ENCODE data around the gene PNPLA7. TPM values are rescaled to one million over a fixed set of nuclear protein-coding genes. Genes with fewer than 3 reads are reported as not detected.

The PNPLA7 gene
- total RNA-seq, 1 experiment from 2014 or later = 3.9 TPM

DNA sequence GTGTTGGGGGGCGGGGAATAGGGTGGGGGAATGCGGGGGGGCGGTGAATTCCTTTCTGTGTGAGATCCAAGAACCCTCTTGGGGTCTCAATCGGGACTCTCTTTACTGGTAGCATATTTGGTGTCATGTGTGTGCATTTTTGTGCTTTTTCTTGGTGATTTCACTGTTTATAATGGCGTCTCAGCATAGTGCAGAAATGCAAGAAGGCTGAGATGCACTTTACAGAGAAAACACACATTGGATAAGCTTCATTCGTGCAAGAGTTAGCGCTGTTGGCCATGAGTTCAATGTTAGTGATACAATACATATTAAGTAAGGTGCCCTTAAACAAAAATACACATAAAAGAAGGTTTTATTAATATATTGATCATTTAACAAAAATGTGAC, 108.3 kb downstream of the PNPLA7 start:
- Histone ChIP-seq H3K27ac (ENCODE audit: low read length) (no peak overlapping the region), H3K4me3 (ENCODE audit: low read depth in 2 of 2, low read length in 2 of 2) (peak overlapping the region; percentile 13 to 33; a peak in 3 of 4 replicates), H3K36me3 (ENCODE audit: control insufficient read depth, insufficient read depth, low read length) (no peaks in the 10 kb centered on the region), H3K4me1 (ENCODE audit: control insufficient read depth, insufficient read depth, low read length) (peaks cover 9% of the 10 kb centered on the region), H3K9me3 (ENCODE audit: control insufficient read depth, insufficient read depth, low read depth, low read length) (no peaks in the 10 kb centered on the region), H3K27me3 (ENCODE audit: control insufficient read depth, insufficient read depth, low read length) (no peaks in the 10 kb centered on the region)
- TF ChIP-seq POLR2AphosphoS5 (IDR thresholded peaks at IDR 0.05; ENCODE audit: low read depth, low read length) = no peak
- TF ChIP-seq TCF7L2 (IDR thresholded peaks at IDR 0.05; ENCODE audit: low read depth, low read length) = no peak
- TF ChIP-seq SIN3A (IDR thresholded peaks at IDR 0.05; ENCODE audit: borderline replicate concordance, insufficient read depth, low read depth, low read length) = no peak
- TF ChIP-seq, protein P1, sequence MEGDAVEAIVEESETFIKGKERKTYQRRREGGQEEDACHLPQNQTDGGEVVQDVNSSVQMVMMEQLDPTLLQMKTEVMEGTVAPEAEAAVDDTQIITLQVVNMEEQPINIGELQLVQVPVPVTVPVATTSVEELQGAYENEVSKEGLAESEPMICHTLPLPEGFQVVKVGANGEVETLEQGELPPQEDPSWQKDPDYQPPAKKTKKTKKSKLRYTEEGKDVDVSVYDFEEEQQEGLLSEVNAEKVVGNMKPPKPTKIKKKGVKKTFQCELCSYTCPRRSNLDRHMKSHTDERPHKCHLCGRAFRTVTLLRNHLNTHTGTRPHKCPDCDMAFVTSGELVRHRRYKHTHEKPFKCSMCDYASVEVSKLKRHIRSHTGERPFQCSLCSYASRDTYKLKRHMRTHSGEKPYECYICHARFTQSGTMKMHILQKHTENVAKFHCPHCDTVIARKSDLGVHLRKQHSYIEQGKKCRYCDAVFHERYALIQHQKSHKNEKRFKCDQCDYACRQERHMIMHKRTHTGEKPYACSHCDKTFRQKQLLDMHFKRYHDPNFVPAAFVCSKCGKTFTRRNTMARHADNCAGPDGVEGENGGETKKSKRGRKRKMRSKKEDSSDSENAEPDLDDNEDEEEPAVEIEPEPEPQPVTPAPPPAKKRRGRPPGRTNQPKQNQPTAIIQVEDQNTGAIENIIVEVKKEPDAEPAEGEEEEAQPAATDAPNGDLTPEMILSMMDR (IDR thresholded peaks at IDR 0.05) = no peak
- TF ChIP-seq, protein P2, sequence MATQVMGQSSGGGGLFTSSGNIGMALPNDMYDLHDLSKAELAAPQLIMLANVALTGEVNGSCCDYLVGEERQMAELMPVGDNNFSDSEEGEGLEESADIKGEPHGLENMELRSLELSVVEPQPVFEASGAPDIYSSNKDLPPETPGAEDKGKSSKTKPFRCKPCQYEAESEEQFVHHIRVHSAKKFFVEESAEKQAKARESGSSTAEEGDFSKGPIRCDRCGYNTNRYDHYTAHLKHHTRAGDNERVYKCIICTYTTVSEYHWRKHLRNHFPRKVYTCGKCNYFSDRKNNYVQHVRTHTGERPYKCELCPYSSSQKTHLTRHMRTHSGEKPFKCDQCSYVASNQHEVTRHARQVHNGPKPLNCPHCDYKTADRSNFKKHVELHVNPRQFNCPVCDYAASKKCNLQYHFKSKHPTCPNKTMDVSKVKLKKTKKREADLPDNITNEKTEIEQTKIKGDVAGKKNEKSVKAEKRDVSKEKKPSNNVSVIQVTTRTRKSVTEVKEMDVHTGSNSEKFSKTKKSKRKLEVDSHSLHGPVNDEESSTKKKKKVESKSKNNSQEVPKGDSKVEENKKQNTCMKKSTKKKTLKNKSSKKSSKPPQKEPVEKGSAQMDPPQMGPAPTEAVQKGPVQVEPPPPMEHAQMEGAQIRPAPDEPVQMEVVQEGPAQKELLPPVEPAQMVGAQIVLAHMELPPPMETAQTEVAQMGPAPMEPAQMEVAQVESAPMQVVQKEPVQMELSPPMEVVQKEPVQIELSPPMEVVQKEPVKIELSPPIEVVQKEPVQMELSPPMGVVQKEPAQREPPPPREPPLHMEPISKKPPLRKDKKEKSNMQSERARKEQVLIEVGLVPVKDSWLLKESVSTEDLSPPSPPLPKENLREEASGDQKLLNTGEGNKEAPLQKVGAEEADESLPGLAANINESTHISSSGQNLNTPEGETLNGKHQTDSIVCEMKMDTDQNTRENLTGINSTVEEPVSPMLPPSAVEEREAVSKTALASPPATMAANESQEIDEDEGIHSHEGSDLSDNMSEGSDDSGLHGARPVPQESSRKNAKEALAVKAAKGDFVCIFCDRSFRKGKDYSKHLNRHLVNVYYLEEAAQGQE (IDR thresholded peaks at IDR 0.05; ENCODE audit: insufficient read depth in 1 of 2, low read depth in 2 of 2, low read length in 1 of 2) = no peak
- intact Hi-C loops (cut with micrococcal nuclease; ENCODE audit: unreplicated experiment) = no loop called here
- ChIA-PET POLR2A (interaction anchor here (0.7 kb wide), 2 partner anchors 33 to 370 kb away, joined by 3 to 7 read pairs; no protein-coding TSS in a partner anchor), CTCF (interaction anchor here (0.7 kb wide), 2 partner anchors 15 to 94 kb away, joined by 6 read pairs; no protein-coding TSS in a partner anchor)
- no peak for DNase-seq (ENCODE audit: low read depth, low spot score)
- no peak for ATAC-seq
- in situ Hi-C loops (cut with HindIII; ENCODE audit: low pct_unique_long_range_greater_than_20kb, low sequenced_read_pairs) = no loop called here
- BruUV-seq (replicated peaks) = no TSS peak

DNA sequence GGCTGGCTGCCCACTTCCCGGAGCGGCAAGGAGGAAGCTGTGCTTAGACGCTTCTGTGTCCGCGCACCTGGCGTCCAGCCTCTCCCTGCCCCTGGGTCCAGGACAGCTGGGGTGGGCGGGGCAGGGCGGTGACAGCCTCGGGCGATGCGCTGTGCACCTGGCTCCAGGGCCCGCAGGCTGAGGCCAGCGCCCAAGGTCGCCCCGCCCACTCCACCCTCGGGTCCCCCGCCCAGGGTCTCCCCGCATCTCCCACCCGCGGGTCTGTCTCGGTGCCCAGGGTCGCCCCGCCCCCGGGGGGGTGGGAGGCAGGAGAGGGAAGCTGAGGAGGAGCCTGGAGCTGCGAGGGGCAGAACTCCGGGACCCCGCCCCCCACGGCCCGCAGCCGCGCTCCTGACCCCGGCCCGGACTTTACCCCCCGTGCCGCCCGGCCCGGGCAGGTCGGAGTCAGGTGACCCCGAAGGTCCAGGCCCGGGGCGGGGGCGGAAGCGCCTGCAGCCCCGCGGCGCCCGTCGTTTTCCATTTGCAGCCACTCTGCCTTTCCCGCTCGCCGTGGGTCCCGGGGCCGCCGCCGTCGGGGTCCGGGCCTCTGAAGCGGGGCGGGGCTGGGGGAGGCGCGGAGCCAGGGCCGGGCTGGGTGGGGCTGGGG, 108.8 kb downstream of the PNPLA7 start, which contains the start of gene ENTPD8:
Gene ENTPD8, minus strand, starts transcription at position 69 of the 646 bp plus-strand sequence. CDS start 3,072 bp downstream, outside the sequence.
- H3K27me3 ChIP-seq (ENCODE audit: control insufficient read depth, insufficient read depth, low read length) = no peaks in the 10 kb centered on the region
- intact Hi-C loops (cut with micrococcal nuclease; ENCODE audit: unreplicated experiment) = no loop called here
- H3K4me1 ChIP-seq (ENCODE audit: control insufficient read depth, insufficient read depth, low read length) = peaks cover 9% of the 10 kb centered on the region
- DNase-seq (ENCODE audit: low read depth, low spot score) (no peak), ATAC-seq (peak; percentile 82)
- BruUV-seq (replicated peaks) = no TSS peak
- H3K27ac ChIP-seq (ENCODE audit: low read length) = no peak within 1 kb of the TSS
- no peaks in the 10 kb centered on the region for H3K9me3 ChIP-seq (ENCODE audit: control insufficient read depth, insufficient read depth, low read depth, low read length)
- peak within 1 kb of the TSS; percentile 47 for H3K4me3 ChIP-seq (ENCODE audit: low read depth in 2 of 2, low read length in 2 of 2)
- POLR2A ChIA-PET = interaction anchor here (0.6 to 0.7 kb wide), 2 partner anchors 149 to 370 kb away, joined by 3 to 7 read pairs; partner anchors contain the start of gene ZMYND19
- in situ Hi-C loops (cut with HindIII; ENCODE audit: low pct_unique_long_range_greater_than_20kb, low sequenced_read_pairs) = no loop called here
- CTCF ChIA-PET = interaction anchor here (0.7 kb wide), 2 partner anchors 14 to 95 kb away, joined by 6 read pairs; no protein-coding TSS in a partner anchor
- no peak for TF ChIP-seq TCF7L2 (IDR thresholded peaks at IDR 0.05; ENCODE audit: low read depth, low read length)
- TF ChIP-seq SIN3A (IDR thresholded peaks at IDR 0.05; ENCODE audit: borderline replicate concordance, insufficient read depth, low read depth, low read length) = 0 out of 2 replicates have a peak, but pooled peaks have one; percentile 64
- TF ChIP-seq, protein P2 (IDR thresholded peaks at IDR 0.05; ENCODE audit: insufficient read depth in 1 of 2, low read depth in 2 of 2, low read length in 1 of 2) = no peak
- no peak for TF ChIP-seq POLR2AphosphoS5 (IDR thresholded peaks at IDR 0.05; ENCODE audit: low read depth, low read length)
- no peaks in the 10 kb centered on the region for H3K36me3 ChIP-seq (ENCODE audit: control insufficient read depth, insufficient read depth, low read length)

Data from Panc1 (cell line).